Right atrium auricular region (tissue), 2 donors: Measurements from ENCODE around the gene TSNAXIP1. TPM values are rescaled to one million over a fixed set of nuclear protein-coding genes. Genes with fewer than 3 reads are reported as not detected.

Source experiments
- DNase-seq: peaks from one replicate; pipeline ENCODE4 v3.0.0-alpha.2; 2019; ENCODE audit warnings: low spot score
- H3K27ac ChIP-seq, 2 donors: fragments of 200-600 bp; sonication (generic); 1 replicate in 1 of 2; 2 replicates in 1 of 2; pipeline ENCODE4 v1.5.1; 2016 to 2019
- H3K27me3 ChIP-seq, 2 donors: fragments of 200-600 bp; sonication (generic); one replicate each; pipeline versions ENCODE4 v1.5.1 to v1.6.0; 2017 to 2019
- H3K36me3 ChIP-seq: fragments of 200-600 bp; sonication (generic); one replicate; pipeline ENCODE4 v1.5.1; 2016
- H3K4me1 ChIP-seq, 2 donors: fragments of 200-600 bp; sonication (generic); one replicate each; pipeline versions ENCODE4 v1.5.1 to v1.6.0; 2017 to 2019
- H3K4me3 ChIP-seq, 2 donors: fragments of 200-600 bp; sonication (generic); 1 replicate in 1 of 2; 2 replicates in 1 of 2; pipeline ENCODE4 v1.5.1; 2017 to 2019; ENCODE audit warnings: mild to moderate bottlenecking in 1 of 2, moderate library complexity in 1 of 2
- H3K9me3 ChIP-seq, 2 donors: fragments of 200-600 bp; sonication (generic); one replicate each; pipeline ENCODE4 v1.5.1; 2019
- total RNA-seq, 2 donors: library from RNA; depleted of rRNA; stranded (reverse); fragments of >200 nt; gene quantifications; one replicate each; pipeline ENCODE4 v1.1.0, GENCODE V29; 2016
- TF ChIP-seq, protein P1 (sequence below), 2 donors: fragments of 200-600 bp; sonication (generic); IDR thresholded peaks; one replicate each; pipeline ENCODE4 v1.5.1; 2019; ENCODE audit warnings: antibody characterized with exemption in 2 of 2

Gene TSNAXIP1
- total RNA-seq, 2 donors from 2014 or later, result 0.55 TPM; not detected in 1

DNA sequence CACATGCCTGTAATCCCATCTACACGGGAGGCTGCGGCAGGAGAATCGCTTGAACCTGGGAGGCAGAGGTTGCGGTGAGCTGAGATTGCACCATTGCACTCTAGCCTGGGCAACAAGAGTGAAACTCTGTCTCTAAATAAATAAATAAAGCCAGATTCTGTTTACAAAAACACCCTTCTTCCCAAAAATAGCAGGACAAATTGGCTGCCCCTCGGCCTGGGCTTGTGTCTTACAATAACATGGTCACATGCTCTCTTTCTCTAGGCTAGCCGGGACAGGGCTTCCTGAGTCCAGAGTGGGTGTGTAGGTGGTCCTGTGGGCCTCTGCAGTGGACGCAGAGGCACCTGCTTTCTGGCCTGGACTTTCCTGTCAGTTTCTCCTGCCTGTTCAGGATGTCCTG, 63.0 kb downstream of the TSNAXIP1 start:
- Histone ChIP-seq H3K27me3 (no peaks in the 10 kb centered on the region), H3K9me3 (no peaks in the 10 kb centered on the region), H3K36me3 (peaks cover 70% of the 10 kb centered on the region), H3K4me3 (no peak overlapping the region), H3K4me1 (peaks cover 0 to 21% of the 10 kb centered on the region in 2 donors), H3K27ac (no peak overlapping the region)
- TF ChIP-seq, protein P1, sequence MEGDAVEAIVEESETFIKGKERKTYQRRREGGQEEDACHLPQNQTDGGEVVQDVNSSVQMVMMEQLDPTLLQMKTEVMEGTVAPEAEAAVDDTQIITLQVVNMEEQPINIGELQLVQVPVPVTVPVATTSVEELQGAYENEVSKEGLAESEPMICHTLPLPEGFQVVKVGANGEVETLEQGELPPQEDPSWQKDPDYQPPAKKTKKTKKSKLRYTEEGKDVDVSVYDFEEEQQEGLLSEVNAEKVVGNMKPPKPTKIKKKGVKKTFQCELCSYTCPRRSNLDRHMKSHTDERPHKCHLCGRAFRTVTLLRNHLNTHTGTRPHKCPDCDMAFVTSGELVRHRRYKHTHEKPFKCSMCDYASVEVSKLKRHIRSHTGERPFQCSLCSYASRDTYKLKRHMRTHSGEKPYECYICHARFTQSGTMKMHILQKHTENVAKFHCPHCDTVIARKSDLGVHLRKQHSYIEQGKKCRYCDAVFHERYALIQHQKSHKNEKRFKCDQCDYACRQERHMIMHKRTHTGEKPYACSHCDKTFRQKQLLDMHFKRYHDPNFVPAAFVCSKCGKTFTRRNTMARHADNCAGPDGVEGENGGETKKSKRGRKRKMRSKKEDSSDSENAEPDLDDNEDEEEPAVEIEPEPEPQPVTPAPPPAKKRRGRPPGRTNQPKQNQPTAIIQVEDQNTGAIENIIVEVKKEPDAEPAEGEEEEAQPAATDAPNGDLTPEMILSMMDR (IDR thresholded peaks at IDR 0.05), result no peak
- DNase-seq, result no peak

DNA sequence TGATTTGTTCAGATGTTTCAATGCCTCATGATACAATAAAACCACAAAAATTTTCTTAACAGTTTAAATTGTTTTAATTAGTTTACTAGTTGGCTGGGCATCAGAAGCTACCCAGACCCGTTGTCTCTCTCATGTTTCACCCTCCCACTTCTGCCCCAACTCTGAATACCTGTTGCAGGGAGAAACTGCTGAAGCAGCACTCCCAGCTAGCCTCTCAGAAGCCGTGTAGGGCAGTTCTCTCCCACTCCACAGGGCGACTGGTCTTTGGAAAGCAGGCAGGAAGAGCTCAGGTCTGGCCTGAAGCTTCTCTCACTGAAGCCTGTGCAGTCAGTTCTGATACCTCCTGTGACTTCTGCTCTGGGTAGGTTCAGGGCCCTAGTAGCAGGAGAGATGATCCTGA, 64.6 kb downstream of the TSNAXIP1 start:
- no peaks in the 10 kb centered on the region for H3K9me3 ChIP-seq
- H3K36me3 ChIP-seq, result peaks cover 61% of the 10 kb centered on the region
- no peaks in the 10 kb centered on the region for H3K27me3 ChIP-seq
- no peak overlapping the region for H3K27ac ChIP-seq
- no peak overlapping the region for H3K4me3 ChIP-seq
- H3K4me1 ChIP-seq, result peaks cover 0 to 28% of the 10 kb centered on the region in 2 donors
- DNase-seq, result no peak
- TF ChIP-seq, protein P1 (IDR thresholded peaks at IDR 0.05), result no peak

DNA sequence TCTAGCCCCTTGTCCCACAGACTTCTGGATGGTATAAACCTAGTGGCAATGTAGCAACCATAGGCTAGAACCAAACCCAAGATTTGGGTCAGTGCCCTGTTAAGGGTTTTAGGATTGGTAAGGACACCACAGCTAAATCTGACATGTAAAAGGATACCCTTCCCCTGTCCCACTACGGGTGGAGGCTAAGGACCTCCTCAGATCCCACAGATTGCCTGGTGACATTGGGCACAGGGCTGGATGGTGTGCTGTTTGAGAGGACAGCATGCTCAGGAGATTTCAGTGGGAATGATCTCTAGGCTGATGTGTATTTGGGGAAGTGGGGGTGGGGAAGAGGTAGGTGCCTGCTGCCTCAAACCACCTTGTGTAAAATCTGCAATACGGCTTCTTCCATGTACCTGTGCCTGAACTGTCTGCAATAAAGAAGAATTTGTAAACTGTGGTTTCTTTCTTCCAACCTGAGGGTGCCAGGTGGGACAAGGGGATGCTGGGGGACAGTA, 65.5 kb downstream of the TSNAXIP1 start:
- TF ChIP-seq, protein P1 (IDR thresholded peaks at IDR 0.05), result no peak
- DNase-seq, result no peak
- H3K27ac ChIP-seq, result peak overlapping the region; percentile 67 to 83
- no peaks in the 10 kb centered on the region for H3K27me3 ChIP-seq
- H3K4me3 ChIP-seq, result peak overlapping the region in 1 of 2 donors; percentile 86
- H3K4me1 ChIP-seq, result peaks cover 0 to 28% of the 10 kb centered on the region in 2 donors
- H3K9me3 ChIP-seq, result no peaks in the 10 kb centered on the region
- peaks cover 61% of the 10 kb centered on the region for H3K36me3 ChIP-seq

DNA sequence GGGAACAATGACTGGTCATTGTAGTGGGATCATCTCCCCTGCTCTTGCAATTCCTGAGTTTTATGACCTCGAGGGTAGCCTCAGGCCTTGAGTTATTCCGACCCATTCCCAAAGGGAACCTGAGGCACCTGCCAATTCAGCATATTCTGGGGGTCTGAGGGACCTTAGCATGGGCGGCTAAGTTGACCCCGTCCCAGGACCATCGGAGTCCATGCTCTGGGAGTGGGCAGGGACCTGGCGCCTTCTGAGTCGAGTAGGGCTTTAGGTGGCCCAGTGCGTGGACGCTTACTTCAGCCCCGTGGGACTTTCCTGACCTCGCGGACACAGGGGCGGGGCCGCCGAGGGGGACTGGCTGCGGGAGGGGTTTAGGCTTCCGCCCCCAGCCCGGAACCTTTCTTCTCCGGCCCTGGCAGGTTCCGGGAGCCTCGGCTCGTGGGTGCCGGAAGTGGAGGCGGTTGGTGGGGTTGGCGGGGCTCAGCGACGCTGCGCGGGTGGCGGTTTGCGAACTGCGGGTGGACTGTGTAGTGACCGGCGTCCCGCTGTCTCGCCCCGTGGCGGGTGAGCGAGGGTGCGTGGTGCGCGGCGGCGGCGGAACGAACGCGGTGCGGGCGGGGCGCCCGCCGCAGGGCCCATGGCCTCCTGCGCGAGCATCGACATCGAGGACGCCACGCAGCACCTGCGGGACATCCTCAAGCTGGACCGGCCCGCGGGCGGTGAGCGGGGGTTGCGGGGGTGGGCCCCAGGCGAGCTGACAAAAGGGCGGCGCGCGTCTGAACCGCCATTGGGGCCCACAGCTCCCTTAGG, 66.1 kb downstream of the TSNAXIP1 start, which contains the start of gene EDC4:
EDC4 (plus strand) TSS at position 422 of the 804 bp plus-strand sequence; CDS start at position 632, 210 bp downstream.
- Histone ChIP-seq H3K36me3 (peaks cover 61% of the 10 kb centered on the region), H3K27me3 (no peaks in the 10 kb centered on the region), H3K27ac (peak within 1 kb of the TSS; percentile 67 to 83), H3K4me3 (peak within 1 kb of the TSS; percentile 82 to 86), H3K9me3 (no peaks in the 10 kb centered on the region), H3K4me1 (peaks cover 0 to 28% of the 10 kb centered on the region in 2 donors)
- peak; percentile 85 for DNase-seq
- TF ChIP-seq, protein P1 (IDR thresholded peaks at IDR 0.05), result no peak

DNA sequence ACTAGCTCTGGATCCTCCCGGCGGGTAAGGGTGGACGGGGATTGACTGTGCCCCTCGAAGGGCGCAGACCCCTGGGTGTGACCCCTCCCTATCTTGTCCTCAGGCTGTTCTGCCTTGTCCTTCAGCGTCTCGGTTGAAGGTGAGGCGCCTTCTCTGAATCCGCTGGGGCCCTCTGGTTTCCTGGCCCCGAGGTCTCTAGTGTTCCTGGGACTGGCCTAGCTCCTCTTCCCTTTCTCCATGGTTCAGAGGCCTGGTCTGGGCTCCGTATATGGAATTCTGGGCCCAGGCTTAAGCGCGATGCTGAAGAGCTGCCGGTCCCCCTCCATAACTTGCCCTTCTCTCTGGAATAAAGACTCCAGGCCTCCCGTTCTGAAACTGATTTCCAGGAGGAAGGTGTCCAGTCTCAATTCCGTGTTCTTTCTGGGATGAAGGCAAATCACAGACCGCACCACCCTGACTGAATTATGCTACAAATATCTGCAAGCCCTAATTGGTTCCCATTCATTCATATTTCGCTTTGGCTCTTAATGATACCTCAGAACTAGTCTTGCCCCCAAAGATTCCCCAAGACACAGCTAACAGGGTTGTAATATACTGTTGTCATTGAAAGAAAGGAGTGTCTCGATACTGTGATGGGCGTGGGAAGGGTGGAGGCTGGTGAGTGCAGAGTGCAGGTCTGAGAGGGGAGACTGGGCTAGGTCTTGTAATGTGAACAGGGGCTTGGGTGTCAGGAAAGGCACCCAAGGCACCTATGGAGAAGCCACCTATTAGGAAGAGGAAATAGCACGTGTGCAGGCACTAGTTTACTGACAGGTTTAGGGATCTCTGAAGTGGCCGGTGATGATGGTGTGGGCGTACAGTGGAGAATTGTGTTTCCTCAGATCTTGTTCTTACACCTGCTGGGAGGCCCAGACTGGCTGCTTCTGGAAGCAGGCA, 67.0 kb downstream of the TSNAXIP1 start:
- Histone ChIP-seq H3K4me1 (peaks cover 0 to 28% of the 10 kb centered on the region in 2 donors), H3K27me3 (no peaks in the 10 kb centered on the region), H3K4me3 (peak overlapping the region; percentile 82 to 86), H3K36me3 (peaks cover 61% of the 10 kb centered on the region), H3K9me3 (no peaks in the 10 kb centered on the region), H3K27ac (peak overlapping the region; percentile 67 to 83)
- TF ChIP-seq, protein P1 (IDR thresholded peaks at IDR 0.05), result no peak
- no peak for DNase-seq
